A549 (cell line): Measurements from ENCODE around the gene KMT2D. TPM values are rescaled to one million over a fixed set of nuclear protein-coding genes. Genes with fewer than 3 reads are reported as not detected.
A peak's percentile ranks its signal among the peaks of the same experiment; 100 is the strongest.

ENCODE experiments used
- ATAC-seq, 2 experiments: fragments of 200-7000 bp in 1 of 2; fragments of >200 bp in 1 of 2; cut with Nextera tagmentation in 1 of 2; cut with Tn5 transposase in 1 of 2; 3 replicates each; pipeline versions ENCODE4 v1.8.0 to v1.9.1; 2018 to 2020; ENCODE audit warnings: mild to moderate bottlenecking in 1 of 2, moderate library complexity in 1 of 2
- CTCF ChIA-PET: fragments of 300-600 bp; sonication (Branson Sonifier 250); formaldehyde crosslinking; extraction: SDS; loops from one replicate; lab custom pipeline; 2021; ENCODE audit warnings: antibody characterized with exemption, inconsistent platforms; lab: Yijun Ruan, JAX
- POLR2A ChIA-PET: fragments of 350-600 bp; formaldehyde crosslinking; extraction: SDS; loops from one replicate; lab custom pipeline; 2021; ENCODE audit warnings: antibody characterized with exemption, inconsistent platforms; lab: Yijun Ruan, JAX
- DNase-seq, 2 experiments: peaks; one replicate each; pipeline versions ENCODE4 v3.0.0 to v3.0.0-alpha.2; 2011 to 2016; ENCODE audit warnings: low read depth in 1 of 2, low spot score in 1 of 2
- FAIRE-seq: peaks from 2 replicates; lab custom pipeline; 2011; peaks lifted over from hg19 to GRCh38; lab: Jason Lieb, UNC
- H3K27ac ChIP-seq, 2 experiments: fragments of >200 bp; sonication (Bioruptor Twin); formaldehyde crosslinking; 3 replicates each; pipeline ENCODE4 v1.5.1; 2016 to 2017
- H3K4me1 ChIP-seq: fragments of >200 bp; sonication (Bioruptor Twin); formaldehyde crosslinking; 3 replicates; pipeline ENCODE4 v1.6.1; 2016
- H3K4me2 ChIP-seq: fragments of >200 bp; sonication (Bioruptor Twin); formaldehyde crosslinking; 3 replicates; pipeline ENCODE4 v1.6.1; 2016
- H3K4me3 ChIP-seq: fragments of >200 bp; sonication (Bioruptor Twin); formaldehyde crosslinking; 3 replicates; pipeline ENCODE4 v1.5.1; 2016
- H3K9me3 ChIP-seq: fragments of >200 bp; sonication (Bioruptor Twin); formaldehyde crosslinking; 3 replicates; pipeline ENCODE4 v1.6.1; 2016
- CBX8 ChIP-seq: fragments of 200-600 bp; sonication (generic); IDR thresholded peaks from 2 replicates; pipeline ENCODE4 v1.6.1; 2016
- EHMT2 ChIP-seq: fragments of 200-600 bp; sonication (generic); IDR thresholded peaks from 2 replicates; pipeline ENCODE4 v1.6.1; 2016; ENCODE audit warnings: antibody characterized with exemption, low read depth, mild to moderate bottlenecking, moderate library complexity
- EP300 ChIP-seq, 2 experiments: fragments of >200 bp; sonication (Bioruptor Twin); formaldehyde crosslinking; IDR thresholded peaks; 2 replicates in 1 of 2; 3 replicates in 1 of 2; pipeline ENCODE4 v1.6.1; 2016 to 2017
- FOXS1 ChIP-seq: fragments of 250-450 bp; sonication (Bioruptor Pico); IDR thresholded peaks from 2 replicates; pipeline ENCODE4 v1.5.0; 2020; ENCODE audit warnings: mild to moderate bottlenecking, moderate library complexity
- HDAC2 ChIP-seq: fragments of 200-600 bp; sonication (generic); IDR thresholded peaks from 2 replicates; pipeline ENCODE4 v1.6.1; 2016
- HEYL ChIP-seq: fragments of 250-450 bp; sonication (Bioruptor Pico); IDR thresholded peaks from 2 replicates; pipeline ENCODE4 v1.8.0; 2021; ENCODE audit warnings: mild to moderate bottlenecking, moderate library complexity
- HOXB5 ChIP-seq: fragments of 250-450 bp; sonication (Bioruptor Pico); IDR thresholded peaks from 2 replicates; pipeline ENCODE4 v1.5.0; 2020; ENCODE audit warnings: mild to moderate bottlenecking, moderate library complexity
- JUN ChIP-seq, 2 experiments: fragments of >200 bp; sonication (Bioruptor Twin); formaldehyde crosslinking; IDR thresholded peaks; 2 replicates in 1 of 2; 3 replicates in 1 of 2; pipeline ENCODE4 v1.6.1; 2016 to 2017
- JUNB ChIP-seq: fragments of >200 bp; sonication (Bioruptor Twin); formaldehyde crosslinking; IDR thresholded peaks from 2 replicates; pipeline ENCODE4 v1.6.1; 2016
- KDM1A ChIP-seq: fragments of 200-600 bp; sonication (generic); IDR thresholded peaks from 2 replicates; pipeline ENCODE4 v1.6.1; 2016; ENCODE audit warnings: low read depth, mild to moderate bottlenecking
- MAFK ChIP-seq: fragments of 450-650 bp; IDR thresholded peaks from 2 replicates; pipeline ENCODE4 v1.6.1; 2014; ENCODE audit not compliant: partially characterized antibody
- MAZ ChIP-seq: fragments of 150-350 bp; IDR thresholded peaks from 2 replicates; pipeline ENCODE4 v1.6.1; 2014; ENCODE audit warnings: antibody characterized with exemption, low read depth, low read length, borderline replicate concordance
- MYC ChIP-seq: IDR thresholded peaks from 2 replicates; pipeline ENCODE4 v1.6.1; 2012; ENCODE audit warnings: mild to moderate bottlenecking, inconsistent platforms, low read length, improper control_type of control experiment, borderline replicate concordance
- POLR2AphosphoS2 ChIP-seq: conservative IDR thresholded peaks from 2 replicates; pipeline ENCODE4 v1.6.1; 2012; ENCODE audit warnings: low read length, improper control_type of control experiment, inconsistent platforms
- RCOR1 ChIP-seq: fragments of 150-350 bp; IDR thresholded peaks from 2 replicates; pipeline ENCODE4 v1.6.1; 2014; ENCODE audit warnings: antibody characterized with exemption, low read length, low read depth
- RNF2 ChIP-seq: fragments of 200-600 bp; sonication (generic); IDR thresholded peaks from 2 replicates; pipeline ENCODE4 v1.6.1; 2016; ENCODE audit warnings: low read depth, mild to moderate bottlenecking, antibody characterized with exemption, moderate library complexity, borderline replicate concordance
- SMC3 ChIP-seq: fragments of >200 bp; sonication (Bioruptor Twin); formaldehyde crosslinking; IDR thresholded peaks from 3 replicates; pipeline ENCODE4 v1.6.1; 2018; ENCODE audit warnings: inconsistent platforms
- ZC3H11A ChIP-seq: fragments of 450-650 bp; IDR thresholded peaks from 2 replicates; pipeline ENCODE4 v1.6.1; 2014; ENCODE audit warnings: antibody characterized with exemption, mild to moderate bottlenecking
- ZFP36 ChIP-seq: fragments of 450-650 bp; IDR thresholded peaks from 2 replicates; pipeline ENCODE4 v1.6.1; 2014; ENCODE audit warnings: borderline replicate concordance; ENCODE audit not compliant: partially characterized antibody
- ZSCAN20 ChIP-seq: fragments of 250-450 bp; sonication (Bioruptor Pico); IDR thresholded peaks from 2 replicates; pipeline ENCODE4 v1.8.0; 2022; ENCODE audit warnings: mild to moderate bottlenecking, moderate library complexity
- WGBS: methylation state at CpG from one replicate; pipeline ENCODE4 v1.1.6; 2017; ENCODE audit errors: missing lambda C conversion rate; 5-methylcytosine and 5-hydroxymethylcytosine counted together
- polyA plus RNA-seq, 4 experiments: library from polyadenylated mRNA; depleted of rRNA in 3 of 4; stranded (reverse); fragments of >200 nt; fragmentation: RNase III in 1 of 4; extraction: RNeasy Plus Mini Kit Qiagen cat#74134 plus additional on column Dnase treatment in 1 of 4; gene quantifications; 2 replicates in 3 of 4; 3 replicates in 1 of 4; pipeline ENCODE4 v1.2.3, GENCODE V29; 2011 to 2017
- TF ChIP-seq, protein P1 (sequence below): fragments of 250-450 bp; sonication (Bioruptor Pico); IDR thresholded peaks from 2 replicates; pipeline ENCODE4 v1.5.0; 2020; ENCODE audit warnings: low read depth, mild to moderate bottlenecking, moderate library complexity
- TF ChIP-seq, protein P2 (sequence below): fragments of >200 bp; sonication (Bioruptor Twin); formaldehyde crosslinking; IDR thresholded peaks from 3 replicates; pipeline ENCODE4 v1.5.1; 2016
- TF ChIP-seq, protein P3 (sequence below): fragments of 450-650 bp; IDR thresholded peaks from 2 replicates; pipeline ENCODE4 v1.6.1; 2014; ENCODE audit warnings: antibody characterized with exemption
- TF ChIP-seq, protein P4 (sequence below): fragments of 200-600 bp; sonication (generic); IDR thresholded peaks from 2 replicates; pipeline ENCODE4 v1.6.1; 2016; ENCODE audit warnings: antibody characterized with exemption, mild to moderate bottlenecking, moderate library complexity

Gene KMT2D
- polyA plus RNA-seq, 2 of the 4 experiments (the other 2 are of a cell fraction), result 17.6 to 20.0 TPM

DNA sequence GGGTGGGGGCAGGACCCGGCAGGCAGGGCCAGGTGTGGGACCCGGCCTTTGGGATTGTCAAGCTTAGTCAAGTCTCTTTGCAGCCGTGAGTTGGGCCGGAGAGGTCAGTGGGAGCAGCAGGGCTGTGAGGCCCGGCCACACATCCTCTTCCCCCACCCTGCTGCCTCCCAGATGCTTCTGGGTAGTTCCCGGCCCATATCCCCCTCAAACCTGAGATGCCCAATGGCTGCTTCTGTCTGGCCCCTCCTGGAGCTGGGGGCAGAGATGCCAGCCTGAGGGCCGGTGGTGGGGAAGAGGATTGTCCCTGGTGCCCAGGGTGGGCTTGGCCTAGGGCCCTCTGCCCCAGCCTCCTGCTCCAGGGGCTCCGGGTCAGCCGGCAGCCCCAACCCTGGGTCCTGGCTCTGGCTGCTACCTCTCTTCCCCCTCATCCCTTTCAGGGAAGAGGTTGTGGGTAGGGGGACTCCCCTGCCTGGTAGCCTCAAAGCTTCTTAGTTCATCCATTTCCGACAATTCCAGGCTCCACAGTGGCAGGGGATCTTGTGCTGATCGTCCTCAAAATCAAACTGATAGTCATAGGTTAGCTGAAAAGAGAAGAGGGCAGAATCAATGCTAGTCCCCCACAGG, 39.2 kb downstream of the KMT2D start:
- Histone ChIP-seq H3K4me1 (peaks cover 22% of the 10 kb centered on the region), H3K4me2 (no peak overlapping the region), H3K9me3 (no peaks in the 10 kb centered on the region), H3K27ac (no peak overlapping the region), H3K4me3 (no peak overlapping the region)
- POLR2A ChIA-PET, result no interaction called here
- TF ChIP-seq RCOR1 (no peak), FOXS1 (no peak), CBX8 (no peak), JUNB (no peak), HDAC2 (no peak), ZFP36 (no peak), RNF2 (no peak), JUN (IDR thresholded peaks at IDR 0.05) (no peak), MAZ (no peak), MAFK (no peak), HEYL (no peak), EHMT2 (no peak), HOXB5 (CRISPR knock-in tag) (no peak)
- TF ChIP-seq, protein P1, sequence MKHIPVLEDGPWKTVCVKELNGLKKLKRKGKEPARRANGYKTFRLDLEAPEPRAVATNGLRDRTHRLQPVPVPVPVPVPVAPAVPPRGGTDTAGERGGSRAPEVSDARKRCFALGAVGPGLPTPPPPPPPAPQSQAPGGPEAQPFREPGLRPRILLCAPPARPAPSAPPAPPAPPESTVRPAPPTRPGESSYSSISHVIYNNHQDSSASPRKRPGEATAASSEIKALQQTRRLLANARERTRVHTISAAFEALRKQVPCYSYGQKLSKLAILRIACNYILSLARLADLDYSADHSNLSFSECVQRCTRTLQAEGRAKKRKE (CRISPR knock-in tag), result no peak
- CTCF ChIA-PET, result interaction anchor here (1.0 to 5.2 kb wide), 12 partner anchors 10 to 214 kb away, joined by 3 to 33 read pairs (median 6); partner anchors contain the start of gene WNT1
- DNase-seq (no peak), FAIRE-seq (no peak), ATAC-seq (no peak)
- 88% methylated on average over 11 of the region's 11 CpGs for WGBS

DNA sequence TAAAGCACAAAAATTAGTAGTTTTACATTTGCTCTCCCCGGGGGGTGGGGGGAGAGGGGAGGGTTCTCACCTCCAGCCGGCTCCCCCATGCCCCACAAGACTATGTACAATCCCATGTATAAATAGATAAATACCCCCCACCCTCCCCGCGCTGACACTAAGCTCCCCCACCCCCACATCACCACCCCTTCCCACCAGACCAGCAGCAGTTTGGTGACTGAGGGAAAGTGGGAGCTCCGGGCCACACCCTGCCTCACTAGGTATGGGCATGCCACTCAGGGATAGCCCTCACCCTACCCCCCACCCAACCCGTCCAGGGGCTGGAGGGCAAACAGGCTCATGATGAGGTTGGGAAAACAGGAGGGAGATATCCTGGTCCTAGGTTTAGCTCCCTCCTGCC, 40.2 kb downstream of the KMT2D start:
- no peak for ATAC-seq
- Histone ChIP-seq H3K9me3 (no peaks in the 10 kb centered on the region), H3K4me1 (peaks cover 22% of the 10 kb centered on the region), H3K4me2 (no peak overlapping the region), H3K4me3 (no peak overlapping the region), H3K27ac (peak overlapping the region in 1 of 2 experiments; percentile 93; a peak in 1 of 6 replicates)
- 71% methylated on average over 6 of the region's 6 CpGs for WGBS
- FAIRE-seq, result no peak
- DNase-seq, result no peak
- CTCF ChIA-PET, result interaction anchor here (0.6 to 5.2 kb wide), 24 partner anchors 9 to 299 kb away, joined by 3 to 33 read pairs (median 5); partner anchors contain the start of genes DHH, RHEBL1 and WNT1
- POLR2A ChIA-PET, result interaction anchor here (0.6 kb wide), 2 partner anchors 12 to 168 kb away, joined by 3 to 4 read pairs; no protein-coding TSS in a partner anchor
- TF ChIP-seq HOXB5 (CRISPR knock-in tag) (no peak), ZC3H11A (no peak), KDM1A (no peak), EP300 (IDR thresholded peaks at IDR 0.05) (no peak), MAZ (no peak), POLR2AphosphoS2 (no peak), RCOR1 (no peak), HDAC2 (no peak), SMC3 (no peak), ZSCAN20 (CRISPR knock-in tag) (no peak), MYC (no peak)
- TF ChIP-seq, protein P2, sequence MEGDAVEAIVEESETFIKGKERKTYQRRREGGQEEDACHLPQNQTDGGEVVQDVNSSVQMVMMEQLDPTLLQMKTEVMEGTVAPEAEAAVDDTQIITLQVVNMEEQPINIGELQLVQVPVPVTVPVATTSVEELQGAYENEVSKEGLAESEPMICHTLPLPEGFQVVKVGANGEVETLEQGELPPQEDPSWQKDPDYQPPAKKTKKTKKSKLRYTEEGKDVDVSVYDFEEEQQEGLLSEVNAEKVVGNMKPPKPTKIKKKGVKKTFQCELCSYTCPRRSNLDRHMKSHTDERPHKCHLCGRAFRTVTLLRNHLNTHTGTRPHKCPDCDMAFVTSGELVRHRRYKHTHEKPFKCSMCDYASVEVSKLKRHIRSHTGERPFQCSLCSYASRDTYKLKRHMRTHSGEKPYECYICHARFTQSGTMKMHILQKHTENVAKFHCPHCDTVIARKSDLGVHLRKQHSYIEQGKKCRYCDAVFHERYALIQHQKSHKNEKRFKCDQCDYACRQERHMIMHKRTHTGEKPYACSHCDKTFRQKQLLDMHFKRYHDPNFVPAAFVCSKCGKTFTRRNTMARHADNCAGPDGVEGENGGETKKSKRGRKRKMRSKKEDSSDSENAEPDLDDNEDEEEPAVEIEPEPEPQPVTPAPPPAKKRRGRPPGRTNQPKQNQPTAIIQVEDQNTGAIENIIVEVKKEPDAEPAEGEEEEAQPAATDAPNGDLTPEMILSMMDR, result no peak
- TF ChIP-seq, protein P3, sequence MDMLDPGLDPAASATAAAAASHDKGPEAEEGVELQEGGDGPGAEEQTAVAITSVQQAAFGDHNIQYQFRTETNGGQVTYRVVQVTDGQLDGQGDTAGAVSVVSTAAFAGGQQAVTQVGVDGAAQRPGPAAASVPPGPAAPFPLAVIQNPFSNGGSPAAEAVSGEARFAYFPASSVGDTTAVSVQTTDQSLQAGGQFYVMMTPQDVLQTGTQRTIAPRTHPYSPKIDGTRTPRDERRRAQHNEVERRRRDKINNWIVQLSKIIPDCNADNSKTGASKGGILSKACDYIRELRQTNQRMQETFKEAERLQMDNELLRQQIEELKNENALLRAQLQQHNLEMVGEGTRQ, result no peak
- TF ChIP-seq, protein P4, sequence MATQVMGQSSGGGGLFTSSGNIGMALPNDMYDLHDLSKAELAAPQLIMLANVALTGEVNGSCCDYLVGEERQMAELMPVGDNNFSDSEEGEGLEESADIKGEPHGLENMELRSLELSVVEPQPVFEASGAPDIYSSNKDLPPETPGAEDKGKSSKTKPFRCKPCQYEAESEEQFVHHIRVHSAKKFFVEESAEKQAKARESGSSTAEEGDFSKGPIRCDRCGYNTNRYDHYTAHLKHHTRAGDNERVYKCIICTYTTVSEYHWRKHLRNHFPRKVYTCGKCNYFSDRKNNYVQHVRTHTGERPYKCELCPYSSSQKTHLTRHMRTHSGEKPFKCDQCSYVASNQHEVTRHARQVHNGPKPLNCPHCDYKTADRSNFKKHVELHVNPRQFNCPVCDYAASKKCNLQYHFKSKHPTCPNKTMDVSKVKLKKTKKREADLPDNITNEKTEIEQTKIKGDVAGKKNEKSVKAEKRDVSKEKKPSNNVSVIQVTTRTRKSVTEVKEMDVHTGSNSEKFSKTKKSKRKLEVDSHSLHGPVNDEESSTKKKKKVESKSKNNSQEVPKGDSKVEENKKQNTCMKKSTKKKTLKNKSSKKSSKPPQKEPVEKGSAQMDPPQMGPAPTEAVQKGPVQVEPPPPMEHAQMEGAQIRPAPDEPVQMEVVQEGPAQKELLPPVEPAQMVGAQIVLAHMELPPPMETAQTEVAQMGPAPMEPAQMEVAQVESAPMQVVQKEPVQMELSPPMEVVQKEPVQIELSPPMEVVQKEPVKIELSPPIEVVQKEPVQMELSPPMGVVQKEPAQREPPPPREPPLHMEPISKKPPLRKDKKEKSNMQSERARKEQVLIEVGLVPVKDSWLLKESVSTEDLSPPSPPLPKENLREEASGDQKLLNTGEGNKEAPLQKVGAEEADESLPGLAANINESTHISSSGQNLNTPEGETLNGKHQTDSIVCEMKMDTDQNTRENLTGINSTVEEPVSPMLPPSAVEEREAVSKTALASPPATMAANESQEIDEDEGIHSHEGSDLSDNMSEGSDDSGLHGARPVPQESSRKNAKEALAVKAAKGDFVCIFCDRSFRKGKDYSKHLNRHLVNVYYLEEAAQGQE, result no peak
